Prostate gland (tissue), 2 donors: ENCODE data around the gene EPYC.

Source experiments
- POLR2A ChIP-seq: fragments of 450-650 bp; IDR thresholded peaks from one replicate; pipeline ENCODE4 v1.6.1; 2016; ENCODE audit warnings: antibody characterized with exemption, mild to moderate bottlenecking
- TF ChIP-seq, protein P1 (sequence below), 4 experiments: fragments of 200-600 bp in 2 of 4; fragments of 450-650 bp in 2 of 4; sonication (generic) in 2 of 4; IDR thresholded peaks; 1 replicate in 3 of 4; 2 replicates in 1 of 4; pipeline ENCODE4 v1.5.1; 2016 to 2019; ENCODE audit warnings: antibody characterized with exemption in 4 of 4, mild to moderate bottlenecking in 2 of 4, moderate library complexity in 2 of 4

- TF ChIP-seq, protein P1, sequence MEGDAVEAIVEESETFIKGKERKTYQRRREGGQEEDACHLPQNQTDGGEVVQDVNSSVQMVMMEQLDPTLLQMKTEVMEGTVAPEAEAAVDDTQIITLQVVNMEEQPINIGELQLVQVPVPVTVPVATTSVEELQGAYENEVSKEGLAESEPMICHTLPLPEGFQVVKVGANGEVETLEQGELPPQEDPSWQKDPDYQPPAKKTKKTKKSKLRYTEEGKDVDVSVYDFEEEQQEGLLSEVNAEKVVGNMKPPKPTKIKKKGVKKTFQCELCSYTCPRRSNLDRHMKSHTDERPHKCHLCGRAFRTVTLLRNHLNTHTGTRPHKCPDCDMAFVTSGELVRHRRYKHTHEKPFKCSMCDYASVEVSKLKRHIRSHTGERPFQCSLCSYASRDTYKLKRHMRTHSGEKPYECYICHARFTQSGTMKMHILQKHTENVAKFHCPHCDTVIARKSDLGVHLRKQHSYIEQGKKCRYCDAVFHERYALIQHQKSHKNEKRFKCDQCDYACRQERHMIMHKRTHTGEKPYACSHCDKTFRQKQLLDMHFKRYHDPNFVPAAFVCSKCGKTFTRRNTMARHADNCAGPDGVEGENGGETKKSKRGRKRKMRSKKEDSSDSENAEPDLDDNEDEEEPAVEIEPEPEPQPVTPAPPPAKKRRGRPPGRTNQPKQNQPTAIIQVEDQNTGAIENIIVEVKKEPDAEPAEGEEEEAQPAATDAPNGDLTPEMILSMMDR (IDR thresholded peaks at IDR 0.05) = no peak
- no peak for TF ChIP-seq POLR2A
These were observed 87.3 kb downstream of the EPYC start for GRCh38 chr12:90917431-90917830.
